H9 (cell line): ENCODE measurements around the gene NIPSNAP3A. TPM values are rescaled to one million over a fixed set of nuclear protein-coding genes. Genes with fewer than 3 reads are reported as not detected.

ENCODE experiments used
- DNase-seq: peaks from one replicate; pipeline ENCODE4 v3.0.0-alpha.2; 2017
- H2AFZ ChIP-seq: one replicate; pipeline ENCODE4 v1.6.1; 2013; ENCODE audit warnings: mild to moderate bottlenecking, low read length, control low read depth, moderate library complexity
- H2AK5ac ChIP-seq: 2 replicates; pipeline ENCODE4 v1.6.1; 2013; ENCODE audit warnings: low read length, control low read depth, mixed read lengths; ENCODE audit not compliant: insufficient read length
- H2BK120ac ChIP-seq: one replicate; pipeline ENCODE4 v1.6.1; 2013; ENCODE audit warnings: low read depth, mild to moderate bottlenecking, low read length, control low read depth, inconsistent platforms; ENCODE audit not compliant: poor library complexity, severe bottlenecking
- H2BK12ac ChIP-seq: 2 replicates; pipeline ENCODE4 v1.6.1; 2013; ENCODE audit warnings: low read length, control low read depth, mixed read lengths, low read depth; ENCODE audit not compliant: insufficient read length
- H2BK15ac ChIP-seq: 2 replicates; pipeline ENCODE4 v1.6.1; 2013; ENCODE audit warnings: low read depth, low read length, control low read depth
- H2BK20ac ChIP-seq: one replicate; pipeline ENCODE4 v1.6.1; 2013; ENCODE audit warnings: low read depth, mild to moderate bottlenecking, low read length, control low read depth, inconsistent platforms; ENCODE audit not compliant: poor library complexity, severe bottlenecking
- H2BK5ac ChIP-seq: 2 replicates; pipeline ENCODE4 v1.6.1; 2013; ENCODE audit warnings: low read length, control low read depth, mixed read lengths; ENCODE audit not compliant: insufficient read length
- H3K14ac ChIP-seq: 2 replicates; pipeline ENCODE4 v1.6.1; 2013; ENCODE audit warnings: low read length, control low read depth; ENCODE audit not compliant: insufficient read depth
- H3K18ac ChIP-seq: 2 replicates; pipeline ENCODE4 v1.6.1; 2013; ENCODE audit warnings: low read depth, mild to moderate bottlenecking, mixed read lengths, low read length, control low read depth; ENCODE audit not compliant: insufficient read length
- H3K23ac ChIP-seq: 2 replicates; pipeline ENCODE4 v1.6.1; 2013; ENCODE audit warnings: low read length, control low read depth, mixed read lengths, low read depth; ENCODE audit not compliant: insufficient read length
- H3K23me2 ChIP-seq: 2 replicates; pipeline ENCODE4 v1.6.1; 2013; ENCODE audit warnings: low read depth, mild to moderate bottlenecking, mixed read lengths, low read length, control low read depth; ENCODE audit not compliant: insufficient read length, poor library complexity, severe bottlenecking
- H3K27ac ChIP-seq: 2 replicates; pipeline ENCODE4 v1.5.1; 2013; ENCODE audit warnings: low read length, control low read depth, mixed read lengths, low read depth; ENCODE audit not compliant: insufficient read length
- H3K27me3 ChIP-seq: 2 replicates; pipeline ENCODE4 v1.6.1; 2013; ENCODE audit warnings: low read length, control low read depth, inconsistent platforms; ENCODE audit not compliant: insufficient read depth
- H3K4ac ChIP-seq: 2 replicates; pipeline ENCODE4 v1.6.1; 2013; ENCODE audit warnings: low read depth, mild to moderate bottlenecking, control low read depth, inconsistent platforms, low read length, moderate library complexity
- H3K4me1 ChIP-seq: 2 replicates; pipeline ENCODE4 v1.6.1; 2013; ENCODE audit warnings: low read length, control low read depth, inconsistent platforms; ENCODE audit not compliant: insufficient read depth
- H3K4me2 ChIP-seq: 2 replicates; pipeline ENCODE4 v1.6.1; 2013; ENCODE audit warnings: low read length, control low read depth, mixed read lengths; ENCODE audit not compliant: insufficient read length, insufficient read depth
- H3K56ac ChIP-seq: 2 replicates; pipeline ENCODE4 v1.6.1; 2013; ENCODE audit warnings: low read depth, mild to moderate bottlenecking, mixed read lengths, low read length, control low read depth; ENCODE audit not compliant: insufficient read length
- H3K79me1 ChIP-seq: 2 replicates; pipeline ENCODE4 v1.6.1; 2013; ENCODE audit warnings: low read depth, mild to moderate bottlenecking, moderate library complexity, low read length, control low read depth, inconsistent platforms; ENCODE audit not compliant: insufficient read depth, poor library complexity, severe bottlenecking
- H3K79me2 ChIP-seq: 2 replicates; pipeline ENCODE4 v1.6.1; 2013; ENCODE audit warnings: low read length, control low read depth, inconsistent platforms; ENCODE audit not compliant: insufficient read depth
- H3K9ac ChIP-seq: 2 replicates; pipeline ENCODE4 v1.6.1; 2013; ENCODE audit warnings: low read length, control low read depth, mixed read lengths; ENCODE audit not compliant: insufficient read length; ENCODE audit errors: extremely low read depth
- H3K9me3 ChIP-seq: one replicate; pipeline ENCODE4 v1.6.1; 2013; ENCODE audit warnings: low read depth, low read length, inconsistent platforms; ENCODE audit not compliant: control insufficient read depth
- H3T11ph ChIP-seq: one replicate; pipeline ENCODE4 v1.6.1; 2013; ENCODE audit warnings: mild to moderate bottlenecking, low read length, control low read depth, inconsistent platforms
- H4K20me1 ChIP-seq: one replicate; pipeline ENCODE4 v1.6.1; 2013; ENCODE audit not compliant: control insufficient read depth, insufficient read length, insufficient read depth
- H4K5ac ChIP-seq: 2 replicates; pipeline ENCODE4 v1.6.1; 2013; ENCODE audit warnings: low read depth, mild to moderate bottlenecking, mixed read lengths, low read length, control low read depth; ENCODE audit not compliant: insufficient read length
- H4K8ac ChIP-seq: replicated peaks from 2 replicates; pipeline ENCODE4 v1.6.1; 2013; ENCODE audit warnings: low read length, control low read depth, mixed read lengths, low read depth; ENCODE audit not compliant: insufficient read length
- H4K91ac ChIP-seq: 2 replicates; pipeline ENCODE4 v1.6.1; 2013; ENCODE audit warnings: low read depth, mild to moderate bottlenecking, moderate library complexity, mixed read lengths, low read length, control low read depth; ENCODE audit not compliant: insufficient read length
- H3K27ac Mint-ChIP-seq, 3 experiments: 2 replicates in 2 of 3; 3 replicates in 1 of 3; pipeline ENCODE4 v1.8.0; 2020 to 2021; ENCODE audit warnings: mixed read lengths in 3 of 3, mild to moderate bottlenecking in 1 of 3, moderate library complexity in 1 of 3
- H3K27me3 Mint-ChIP-seq: 2 replicates; pipeline ENCODE4 v1.8.0; 2021; ENCODE audit warnings: low read depth, mild to moderate bottlenecking, moderate library complexity, mixed read lengths
- H3K36me3 Mint-ChIP-seq, 3 experiments: 2 replicates in 2 of 3; 3 replicates in 1 of 3; pipeline ENCODE4 v1.8.0; 2020 to 2021; ENCODE audit warnings: low read depth in 3 of 3, mixed read lengths in 3 of 3; ENCODE audit not compliant: insufficient read depth in 1 of 3
- H3K4me1 Mint-ChIP-seq, 2 experiments: 2 replicates each; pipeline ENCODE4 v1.8.0; 2020; ENCODE audit warnings: mixed read lengths in 2 of 2
- H3K4me3 Mint-ChIP-seq, 2 experiments: 2 replicates in 1 of 2; 3 replicates in 1 of 2; pipeline ENCODE4 v1.8.0; 2020 to 2021; ENCODE audit warnings: mild to moderate bottlenecking in 2 of 2, mixed read lengths in 2 of 2, moderate library complexity in 1 of 2
- H3K9me3 Mint-ChIP-seq, 2 experiments: 2 replicates in 1 of 2; 3 replicates in 1 of 2; pipeline ENCODE4 v1.8.0; 2020; ENCODE audit warnings: mild to moderate bottlenecking in 2 of 2, mixed read lengths in 2 of 2, moderate library complexity in 1 of 2
- CTCF ChIP-seq: fragments of 200-600 bp; sonication (generic); conservative IDR thresholded peaks from 3 replicates; pipeline ENCODE4 v1.8.0; 2021; ENCODE audit warnings: antibody characterized with exemption, mild to moderate bottlenecking
- WGBS: extraction: QIAGEN DNeasy Blood & Tissue Kit; methylation state at CpG from one replicate; pipeline ENCODE4 v1.1.7; 2013; ENCODE audit warnings: missing lambda C conversion rate, low lambda C conversion rate, mixed read lengths; ENCODE audit not compliant: insufficient read length; ENCODE audit errors: extremely low coverage; 5-methylcytosine and 5-hydroxymethylcytosine counted together
- total RNA-seq: library from RNA; stranded (reverse); gene quantifications from 2 replicates; pipeline ENCODE4 v1.2.1, GENCODE V29; 2021

Gene NIPSNAP3A
- total RNA-seq, 1 experiment from 2014 or later = 13.9 TPM

GRCh38 chr9:104746798-104747197, 685 bp upstream of the NIPSNAP3A start:
- no peak overlapping the region for H2BK20ac ChIP-seq
- H3K4ac ChIP-seq = no peak overlapping the region
- peaks cover 7% of the 10 kb centered on the region for H3K23me2 ChIP-seq
- no peak overlapping the region for H3K18ac ChIP-seq
- Mint-ChIP-seq H3K27ac (no peak overlapping the region), H3K36me3 (no peaks in the 10 kb centered on the region), H3K27me3 (no peaks in the 10 kb centered on the region), H3K4me1 (peaks cover 17 to 25% of the 10 kb centered on the region in 2 experiments), H3K9me3 (no peaks in the 10 kb centered on the region), H3K4me3 (peak overlapping the region; percentile 80 to 92)
- no peak overlapping the region for H3K27ac ChIP-seq
- no peaks in the 10 kb centered on the region for H3K4me1 ChIP-seq
- H4K20me1 ChIP-seq = no peaks in the 10 kb centered on the region
- H3K14ac ChIP-seq = no peak overlapping the region
- no peaks in the 10 kb centered on the region for H3K9me3 ChIP-seq
- H2BK5ac ChIP-seq = no peak overlapping the region
- H3K79me2 ChIP-seq = no peaks in the 10 kb centered on the region
- H2BK120ac ChIP-seq = no peak overlapping the region
- no peak overlapping the region for H2BK15ac ChIP-seq
- no peak overlapping the region for H2BK12ac ChIP-seq
- no peak overlapping the region for H3K56ac ChIP-seq
- H4K5ac ChIP-seq = no peak overlapping the region
- H3T11ph ChIP-seq = no peak overlapping the region
- WGBS = no CpG with 5 or more reads among the region's 1 CpG
- no peak overlapping the region for H3K23ac ChIP-seq
- peak overlapping the region; percentile 8 for H3K9ac ChIP-seq
- H2AK5ac ChIP-seq = no peak overlapping the region
- H3K79me1 ChIP-seq = no peaks in the 10 kb centered on the region
- no peak for TF ChIP-seq CTCF
- H2AFZ ChIP-seq = no peak overlapping the region
- H4K8ac ChIP-seq = no peak overlapping the region
- peak overlapping the region; percentile 44 for H3K4me2 ChIP-seq
- DNase-seq = no peak
- no peak overlapping the region for H4K91ac ChIP-seq
- H3K27me3 ChIP-seq = no peaks in the 10 kb centered on the region
